ENCODE results near the gene SHANK2.

Gene SHANK2

DNA sequence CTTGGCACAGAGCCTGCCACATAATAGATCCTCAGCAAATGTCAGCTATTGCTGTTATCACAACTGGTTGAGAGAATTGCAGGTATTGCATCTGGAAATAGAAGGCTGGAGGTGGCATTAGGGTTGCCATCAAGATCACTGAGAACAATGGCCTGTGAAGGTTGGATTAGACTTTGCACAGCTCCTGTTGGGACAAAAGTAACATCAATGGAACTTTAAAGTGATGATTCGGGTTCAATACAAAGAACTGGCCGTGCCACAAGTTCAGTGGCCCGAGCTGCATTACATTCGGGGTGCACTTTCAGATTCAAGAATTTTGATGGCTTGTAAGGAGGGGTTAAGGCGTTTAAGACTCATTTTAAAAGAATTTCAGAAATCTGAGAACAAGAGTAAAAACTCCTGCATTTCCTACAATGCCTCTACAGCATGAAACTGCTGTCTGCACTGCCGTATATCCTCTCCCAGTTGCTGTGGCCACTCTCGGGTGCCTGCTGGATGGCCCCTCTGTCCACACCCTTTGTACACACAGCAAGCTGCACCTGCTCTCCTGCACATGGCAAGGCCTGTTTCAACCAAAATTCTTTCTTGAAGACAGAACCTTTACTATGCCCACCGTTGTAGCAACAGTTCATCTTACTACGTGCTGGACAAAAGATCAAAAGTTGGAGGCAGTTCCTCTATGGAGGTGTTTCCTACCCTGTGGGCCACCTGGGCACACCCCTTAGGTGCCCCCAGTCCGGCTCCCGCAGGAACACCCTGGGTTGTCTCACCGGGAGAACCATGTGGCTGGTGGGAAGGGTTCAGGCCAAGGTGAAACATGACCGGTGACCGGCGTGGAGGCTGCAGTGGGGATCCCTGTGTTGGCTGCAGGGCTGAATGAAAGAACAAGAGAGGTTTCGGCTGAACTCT, 17.5 kb upstream of the SHANK2 start:
- no peak for DNase-seq (ENCODE audit: low read depth in 2 of 2)

DNA sequence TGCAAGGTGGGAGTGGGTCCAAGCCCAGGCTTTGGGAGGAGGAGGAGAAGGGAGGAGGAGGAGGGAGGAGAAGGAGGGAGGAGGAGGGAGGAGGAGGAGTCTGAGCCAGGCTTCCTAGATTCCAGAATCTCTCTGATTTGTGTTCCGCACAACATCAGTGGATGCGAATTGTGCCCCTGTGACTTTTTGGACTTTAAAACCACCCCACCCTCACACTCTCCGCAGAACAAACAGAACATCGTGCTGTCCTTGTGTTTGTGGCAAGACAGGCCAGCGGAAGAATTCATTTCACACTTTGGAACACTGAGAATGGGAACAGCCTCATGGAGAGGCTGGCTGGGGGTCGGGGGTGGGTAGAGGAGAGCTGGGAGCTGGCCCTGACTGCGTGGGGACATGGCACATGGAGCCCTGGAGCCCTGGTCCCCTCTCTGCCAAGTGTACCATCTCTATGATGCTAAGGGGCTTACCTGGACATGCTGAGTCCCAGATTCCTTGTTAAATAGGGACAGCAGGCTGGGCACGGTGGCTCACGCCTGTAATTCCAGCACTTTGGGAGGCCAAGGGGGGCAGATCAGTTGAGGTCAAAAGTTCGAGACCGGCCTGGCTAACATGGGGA, 16.4 kb upstream of the SHANK2 start:
- no peak for DNase-seq (ENCODE audit: low read depth in 2 of 2)

DNA sequence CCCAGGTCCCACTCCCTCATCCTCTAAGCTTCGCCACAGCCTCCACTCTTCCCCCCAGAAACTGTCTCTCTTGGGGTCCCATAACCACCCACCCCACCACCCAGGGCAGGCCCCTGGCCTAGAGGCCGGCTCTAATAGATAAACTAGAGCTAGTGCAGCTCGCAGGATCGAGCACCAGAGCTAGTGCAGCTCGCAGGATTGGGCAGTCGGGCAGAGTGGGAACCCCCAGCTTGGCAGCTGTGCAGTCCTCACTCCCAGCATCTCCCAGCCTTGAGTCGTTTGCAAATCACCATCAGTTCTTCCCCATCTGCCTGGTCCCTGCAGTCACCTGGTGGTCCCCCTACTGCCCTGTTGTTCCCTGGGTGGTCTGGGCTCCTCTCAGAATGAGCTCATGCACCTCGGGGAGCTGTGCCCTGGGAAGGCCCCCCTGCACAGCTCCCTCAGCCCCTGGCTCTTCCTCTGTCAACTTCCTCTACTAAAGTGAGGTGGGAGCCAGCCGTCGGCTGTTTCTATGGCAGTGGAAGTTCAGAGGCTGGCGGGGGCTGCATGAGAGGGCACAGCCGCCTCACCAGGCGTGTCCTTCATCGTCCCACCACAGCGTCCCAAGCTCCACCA, 15.5 kb upstream of the SHANK2 start:
- no peak for DNase-seq (ENCODE audit: low read depth in 2 of 2)

DNA sequence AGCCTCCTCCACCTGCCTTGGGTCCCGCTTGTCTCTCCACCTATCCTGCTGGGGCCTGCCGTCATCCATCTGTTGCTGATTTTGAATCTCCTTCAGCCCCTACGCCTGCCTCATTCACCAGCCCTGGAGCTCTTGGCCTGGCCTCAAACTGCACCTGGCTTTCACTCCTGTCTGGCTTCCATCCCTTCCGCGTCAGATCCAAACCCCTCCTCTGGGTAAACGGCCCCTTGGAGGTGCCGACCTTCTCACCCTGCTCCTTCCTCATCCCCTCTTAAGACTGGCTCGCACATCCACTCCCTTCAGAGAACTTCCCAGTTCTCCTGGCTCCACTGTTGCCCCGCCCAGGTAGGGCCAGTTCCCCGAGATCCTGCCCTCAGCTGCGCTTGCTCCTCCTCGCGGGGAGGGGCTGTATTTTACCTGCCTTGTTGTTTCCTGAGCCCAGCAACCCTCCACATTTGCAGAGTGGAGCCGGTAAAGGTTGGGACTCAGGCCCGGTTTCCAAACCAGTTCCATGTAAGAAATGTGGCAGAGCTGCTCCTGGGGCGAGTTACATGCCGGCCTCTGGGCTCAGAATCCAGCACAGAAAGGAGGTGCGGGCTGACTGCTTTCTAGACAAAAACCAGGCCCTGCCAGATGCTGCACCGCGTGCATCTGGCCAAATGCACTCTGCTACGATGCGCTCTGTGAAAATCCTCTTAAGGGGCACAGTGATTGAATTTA, 13.9 kb upstream of the SHANK2 start:
- no peak for DNase-seq (ENCODE audit: low read depth in 2 of 2)

DNA sequence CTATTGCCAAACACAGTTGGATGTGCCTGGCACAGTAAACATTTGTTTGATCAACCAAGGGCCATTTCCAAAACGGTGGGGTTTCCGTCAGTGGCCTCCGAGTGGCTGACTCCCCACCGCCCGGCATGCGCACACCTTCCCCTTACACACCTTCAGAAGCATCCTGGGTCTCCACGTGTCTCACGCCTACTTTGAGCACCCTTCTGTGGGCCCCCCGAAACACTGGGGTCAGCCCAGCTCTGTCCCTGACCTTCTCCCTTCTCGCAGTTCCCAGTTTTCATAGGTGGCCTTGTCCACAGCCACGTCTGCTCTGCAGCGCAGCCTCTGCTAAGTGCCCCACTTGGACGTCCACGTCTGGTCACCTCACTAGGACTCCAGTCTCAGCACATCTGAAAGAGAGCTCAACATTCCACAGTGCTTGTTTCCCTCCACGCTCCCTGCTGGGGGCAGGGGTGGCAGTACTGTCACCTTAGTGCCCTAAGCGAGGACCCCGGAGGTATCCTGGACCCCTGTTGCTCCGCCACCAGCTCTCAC, 13.2 kb upstream of the SHANK2 start:
- DNase-seq (ENCODE audit: low read depth in 2 of 2): no peak

DNA sequence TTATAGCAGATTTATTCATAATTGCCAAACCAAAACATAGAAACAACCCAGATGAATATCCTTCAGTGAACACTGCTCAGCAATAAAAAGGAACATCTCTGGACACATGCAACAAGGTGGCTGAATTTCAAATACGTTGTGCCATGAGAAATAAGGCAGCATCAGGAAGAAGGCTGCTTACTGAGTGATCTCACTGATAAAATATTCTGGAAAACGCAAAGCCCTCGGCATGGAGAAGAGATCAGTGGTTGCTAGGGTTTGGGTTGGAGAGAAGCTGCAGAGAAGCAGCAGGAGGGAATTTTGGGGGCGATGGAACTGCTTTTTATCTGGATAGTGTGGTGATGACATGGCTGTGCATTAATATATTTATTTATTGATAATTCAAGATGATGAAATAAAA, 11.0 kb upstream of the SHANK2 start:
- DNase-seq (ENCODE audit: low read depth in 2 of 2): no peak

DNA sequence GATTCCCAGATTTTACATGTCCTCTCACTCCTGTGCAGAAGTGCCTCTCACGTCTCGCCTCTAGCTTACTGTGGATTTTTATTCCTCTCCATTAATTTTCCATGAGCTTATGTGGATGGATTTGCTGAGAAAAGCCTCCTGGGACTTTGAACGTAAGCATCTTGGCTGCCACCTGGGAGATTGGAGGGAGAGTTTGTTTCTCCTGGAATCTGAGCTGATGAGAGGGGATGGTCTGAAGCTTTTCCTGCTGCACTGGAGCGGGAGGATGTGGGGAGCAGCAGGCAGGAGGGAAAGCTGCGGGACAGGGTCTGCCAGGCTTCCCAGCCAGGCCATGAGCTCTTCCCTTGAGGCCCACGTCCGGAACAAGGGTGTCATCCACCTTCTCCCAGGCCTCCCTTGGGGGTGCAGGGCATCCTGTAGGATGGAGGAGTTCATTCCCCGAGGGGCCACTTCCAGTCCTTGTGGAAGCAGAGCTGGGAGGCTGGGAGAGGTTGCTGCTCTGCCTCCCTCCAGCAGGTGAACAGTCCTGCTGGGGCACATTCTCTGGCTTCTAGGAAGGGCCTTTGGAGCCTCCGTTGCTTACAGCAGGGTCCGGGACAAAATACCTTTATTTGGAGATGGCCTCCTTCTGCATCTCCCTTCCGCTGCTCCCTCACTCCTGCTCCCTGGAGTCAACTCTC, 3.6 kb upstream of the SHANK2 start:
- DNase-seq (ENCODE audit: low read depth in 2 of 2): no peak

DNA sequence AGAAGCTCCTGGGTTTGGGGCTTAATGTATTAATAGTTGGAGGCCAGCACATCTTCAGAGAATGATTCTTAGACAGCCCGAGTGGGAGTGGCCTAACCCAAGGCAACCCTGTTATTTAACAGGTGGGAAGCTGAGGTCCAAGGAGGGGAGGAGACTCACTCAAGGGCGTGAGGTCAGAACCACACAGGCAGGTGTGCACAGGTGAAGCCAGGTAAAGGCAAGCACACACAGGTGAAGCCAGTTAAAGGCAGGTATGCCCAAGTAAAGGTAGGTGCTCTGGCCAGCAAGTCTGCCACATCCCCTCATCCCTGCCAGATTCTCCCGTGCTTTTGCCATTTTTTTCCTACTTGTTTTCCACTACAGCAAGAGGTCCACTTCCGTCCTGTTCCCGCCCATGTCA, 2.9 kb upstream of the SHANK2 start:
- no peak for DNase-seq (ENCODE audit: low read depth in 2 of 2)

DNA sequence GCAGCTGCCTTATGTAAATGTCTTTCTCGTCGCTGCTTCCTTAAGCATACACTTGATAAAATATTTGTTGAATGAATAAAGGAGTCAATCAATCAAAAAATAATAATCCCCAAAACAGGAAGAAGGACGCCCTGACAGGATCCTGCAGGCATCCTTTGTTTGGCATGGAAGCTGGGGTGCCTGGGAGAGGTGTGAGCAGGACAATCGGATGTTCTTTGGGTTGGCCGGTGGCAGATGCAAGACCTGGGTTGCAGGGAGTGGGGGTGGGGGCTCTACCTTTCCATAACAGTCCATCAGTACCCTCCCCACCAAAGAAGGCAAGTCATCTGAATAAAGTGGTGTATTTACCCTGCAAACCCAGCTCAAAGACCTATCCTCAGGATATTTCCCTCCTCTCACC, 1.4 kb upstream of the SHANK2 start:
- DNase-seq (ENCODE audit: low read depth in 2 of 2): no peak

DNA sequence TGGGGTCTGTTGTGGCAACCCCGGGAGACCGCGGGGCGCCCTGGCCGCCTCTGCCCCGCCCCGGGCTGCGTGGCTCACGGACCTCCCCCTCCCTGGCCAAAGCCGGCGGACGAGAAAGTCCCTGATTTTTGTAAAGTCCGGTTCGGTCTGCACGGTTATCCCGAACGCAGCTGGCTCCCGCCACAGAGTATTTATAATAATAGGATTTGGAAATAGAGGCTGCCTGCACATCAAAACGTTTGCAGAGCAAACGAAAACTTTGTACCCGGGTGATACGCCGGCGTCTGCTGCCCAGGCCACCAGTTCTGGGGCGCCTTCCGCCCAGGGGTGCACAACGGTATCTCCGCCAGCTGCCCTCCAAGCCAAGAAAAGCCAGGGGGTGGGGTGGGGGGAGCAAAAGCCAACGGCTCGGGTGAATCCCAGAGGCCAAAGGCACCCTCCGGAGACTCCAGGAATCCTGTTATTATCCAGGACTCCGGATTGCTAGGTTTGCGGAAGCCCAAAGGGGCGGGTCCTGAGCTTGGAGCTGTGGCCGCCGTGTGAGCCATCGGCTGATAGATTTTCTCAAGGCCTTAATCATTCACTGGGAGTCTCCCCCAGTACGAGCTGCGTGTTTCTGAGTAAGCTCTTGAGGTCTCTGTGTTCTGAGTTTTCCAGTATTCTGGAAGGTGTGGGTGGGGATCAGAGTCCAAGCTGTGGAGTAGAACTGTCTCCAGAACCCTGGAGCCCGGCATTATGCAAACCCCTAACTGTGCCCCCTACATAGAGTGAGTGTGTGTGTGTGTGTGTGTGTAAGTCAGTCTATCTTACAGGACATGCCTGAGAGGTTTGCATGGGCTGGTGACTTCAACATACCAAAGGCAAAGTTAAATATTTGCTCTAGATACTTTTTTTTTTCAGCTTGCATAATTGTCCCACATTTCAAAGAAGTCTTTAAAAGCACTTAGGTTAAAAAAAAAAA, 673 bp upstream of the SHANK2 start:
- no peak for DNase-seq (ENCODE audit: low read depth in 2 of 2)

DNA sequence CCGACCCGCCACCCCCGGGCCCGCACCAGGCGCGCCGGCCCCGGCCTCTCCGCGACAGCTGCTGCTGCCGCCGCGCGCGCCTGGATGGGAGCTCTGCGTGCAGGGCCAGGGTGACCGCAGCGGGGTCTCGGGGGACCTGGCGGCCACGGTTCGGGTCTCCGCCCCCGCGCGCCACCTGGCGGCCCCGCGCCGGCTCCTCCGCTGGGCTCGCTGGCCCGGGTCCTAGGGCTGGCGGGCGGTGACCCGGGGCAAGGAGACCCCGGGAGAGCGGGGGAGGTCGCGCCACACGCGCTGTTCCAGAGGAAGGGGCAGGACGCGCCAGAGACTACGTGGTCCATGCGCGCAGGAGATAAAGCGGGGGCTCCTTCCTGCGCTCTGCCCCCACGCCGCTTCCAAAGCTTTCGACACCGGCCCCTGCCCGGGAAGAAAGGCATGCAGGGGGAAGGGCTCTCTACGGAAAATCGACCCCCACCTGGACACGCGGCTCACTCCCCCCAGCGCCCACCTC, 562 bp downstream of the SHANK2 start:
- no peak for DNase-seq (ENCODE audit: low read depth in 2 of 2)

DNA sequence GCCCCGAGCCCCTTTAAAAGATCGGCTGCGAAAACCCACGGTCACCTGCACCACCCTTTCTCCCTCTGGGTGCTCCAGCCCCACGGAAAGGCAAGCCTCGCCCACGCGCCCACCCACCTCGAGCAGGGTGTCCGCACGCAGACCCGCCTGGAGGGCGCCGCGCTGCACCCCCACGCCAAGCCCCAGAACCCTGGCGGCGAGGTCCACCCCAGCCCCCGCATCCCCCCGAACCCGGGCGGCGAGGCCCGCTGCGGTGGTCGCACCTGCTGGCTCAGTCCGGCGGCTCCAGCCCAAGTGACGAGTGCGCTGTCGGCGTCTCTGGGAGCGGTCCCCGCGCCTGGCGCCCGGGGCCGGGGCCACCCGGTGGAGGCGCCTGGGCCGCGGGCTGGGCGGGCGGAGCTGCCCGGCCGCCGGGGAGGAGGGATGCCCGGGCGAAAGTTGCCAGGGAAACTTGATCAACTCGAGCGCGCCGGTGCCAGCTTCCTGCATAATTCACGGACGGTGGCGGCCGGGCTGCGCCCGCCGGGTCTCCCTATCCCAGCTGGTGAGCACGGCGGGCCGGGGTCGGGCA, 1.1 kb downstream of the SHANK2 start:
- no peak for DNase-seq (ENCODE audit: low read depth in 2 of 2)

DNA sequence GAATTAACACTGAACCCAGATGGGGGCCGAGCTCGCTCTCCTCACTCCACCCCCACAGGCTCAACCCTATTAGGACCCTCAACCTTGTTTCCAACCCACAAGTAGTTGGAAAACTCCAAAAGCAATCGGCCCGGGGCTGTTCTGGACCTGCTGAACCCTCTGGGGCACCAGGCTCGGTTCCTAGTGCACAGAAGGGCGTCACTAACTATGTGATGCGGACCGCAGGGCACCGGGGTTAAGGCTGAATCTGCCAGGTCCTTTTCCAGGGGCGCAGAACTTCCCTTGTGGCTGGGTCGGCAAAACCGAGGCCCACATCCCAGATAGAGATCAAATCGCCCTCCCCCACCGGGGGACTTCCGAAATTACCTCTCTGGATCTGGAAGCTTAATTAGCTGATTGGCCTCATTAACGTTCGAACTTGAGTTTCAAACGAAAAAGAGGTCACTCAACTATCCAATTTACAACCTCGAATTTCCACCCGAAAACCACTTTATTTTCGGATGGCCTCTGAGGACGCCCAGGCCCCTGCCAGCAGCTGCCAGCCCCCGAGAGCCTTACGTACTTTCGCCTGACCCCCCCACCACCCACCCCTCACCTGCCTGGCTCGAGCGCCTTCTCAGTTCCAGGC, 1.7 kb downstream of the SHANK2 start:
- DNase-seq (ENCODE audit: low read depth in 2 of 2): no peak

DNA sequence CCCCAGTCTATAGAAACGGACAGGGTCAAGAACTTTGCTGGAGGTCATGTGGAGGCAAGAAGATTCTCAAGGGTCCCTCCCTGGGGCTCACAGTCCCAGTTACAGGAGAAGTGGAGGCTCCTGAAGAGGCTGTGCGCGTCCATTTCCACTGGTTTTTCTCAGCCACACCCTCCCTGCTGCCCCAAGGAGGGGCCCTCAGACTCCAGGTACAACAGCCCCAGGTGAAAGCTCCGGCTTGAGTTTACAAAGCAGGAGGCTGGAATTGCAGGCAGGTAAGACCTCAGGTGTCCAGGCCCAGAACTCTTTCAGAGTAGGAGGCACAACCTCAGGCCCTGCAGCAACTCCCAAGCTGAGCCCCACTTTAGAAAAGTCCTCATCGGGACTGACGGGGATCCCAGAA, 3.1 kb downstream of the SHANK2 start:
- DNase-seq (ENCODE audit: low read depth in 2 of 2): no peak

DNA sequence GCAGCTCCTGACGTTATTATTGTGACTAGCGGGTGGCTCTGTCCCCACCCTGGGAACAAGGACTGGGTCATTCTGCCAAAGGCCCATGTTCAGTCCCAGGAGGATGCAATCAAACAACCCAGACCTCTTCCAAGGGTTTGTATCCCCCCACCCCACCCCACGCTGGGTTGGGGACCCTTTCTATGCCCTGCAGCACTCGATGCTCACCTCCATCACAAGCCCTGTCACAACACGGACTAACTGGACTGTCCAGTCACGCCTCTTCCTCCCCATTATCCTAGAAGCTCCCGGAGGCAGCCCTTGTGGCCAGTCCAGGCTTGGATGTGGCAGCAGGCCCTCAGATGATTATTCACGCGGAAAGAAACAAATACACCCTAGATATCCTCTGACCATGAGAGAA, 3.7 kb downstream of the SHANK2 start:
- no peak for DNase-seq (ENCODE audit: low read depth in 2 of 2)

DNA sequence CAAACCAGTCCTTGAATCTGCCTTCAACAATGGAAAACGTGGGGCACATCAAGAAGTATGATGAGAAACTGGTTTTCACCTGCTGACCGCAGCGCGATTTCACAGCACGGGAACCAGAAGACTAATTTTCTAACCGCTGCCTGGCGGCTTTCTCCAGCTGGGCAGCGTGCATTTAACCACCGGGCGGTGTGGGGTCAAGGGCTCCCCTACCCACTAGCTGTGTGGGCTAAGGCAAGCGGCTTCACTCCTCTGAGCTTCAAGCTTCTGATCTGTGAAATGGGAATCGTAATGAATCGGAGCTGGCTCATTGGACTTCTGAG, 4.2 kb downstream of the SHANK2 start:
- no peak for DNase-seq (ENCODE audit: low read depth in 2 of 2)

DNA sequence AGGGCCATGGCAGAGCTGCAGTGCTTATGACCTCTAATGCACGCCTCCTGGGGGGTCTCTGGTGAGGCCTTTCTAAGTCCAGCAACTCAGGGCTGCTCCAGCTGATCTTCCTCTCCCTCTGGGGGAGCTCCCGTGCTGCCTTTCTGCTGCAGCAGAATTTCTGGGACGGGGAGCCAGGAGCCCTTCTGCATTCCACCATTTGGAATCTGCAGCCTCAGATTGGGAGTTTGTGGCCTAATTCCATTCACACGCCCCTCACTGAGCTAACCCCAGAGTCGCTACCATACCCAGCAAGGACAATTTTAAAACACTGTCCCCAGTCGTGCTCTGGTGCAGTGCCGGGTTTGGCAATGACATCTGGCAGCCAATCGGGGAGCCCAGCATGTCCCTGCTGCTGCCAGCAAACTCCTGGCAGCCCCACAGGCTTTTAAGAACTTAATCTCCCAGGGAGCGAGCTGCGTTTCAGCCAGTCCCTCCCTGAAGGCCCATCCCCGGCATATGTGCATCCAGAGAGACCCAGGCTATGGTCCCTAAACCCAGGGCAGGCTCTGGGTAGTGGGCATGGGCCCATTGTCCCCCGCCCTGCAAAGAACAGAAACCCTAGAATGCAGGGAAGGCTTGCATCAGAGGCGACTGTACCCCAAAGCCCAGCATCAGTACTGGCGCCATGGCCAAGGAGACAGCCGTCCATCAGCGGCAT, 4.7 kb downstream of the SHANK2 start:
- DNase-seq (ENCODE audit: low read depth in 2 of 2): no peak

DNA sequence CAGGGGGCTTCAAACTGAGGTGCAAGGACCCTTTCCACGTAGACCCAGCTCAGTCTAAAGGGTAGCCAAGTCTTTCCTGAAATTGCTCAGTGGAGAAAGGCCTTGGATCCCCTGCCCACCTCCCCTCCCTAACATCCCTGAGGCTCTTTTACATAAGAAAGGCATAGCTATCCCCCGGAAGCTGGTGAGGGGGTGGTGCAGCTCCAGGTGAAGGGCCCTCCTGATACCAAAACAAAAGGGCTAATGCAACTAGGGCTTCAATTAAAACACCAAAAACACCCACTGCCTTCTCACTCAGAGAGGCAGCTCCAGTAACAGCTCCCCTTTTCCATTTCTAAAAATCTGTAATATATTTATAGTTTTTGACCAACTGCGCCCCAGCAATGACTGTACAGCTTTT, 5.8 kb downstream of the SHANK2 start:
- DNase-seq (ENCODE audit: low read depth in 2 of 2): no peak

All from stimulated activated CD4-positive, alpha-beta T cell treated with anti-CD3 and anti-CD28 coated beads, Interleukin-1b, Interleukin-23, amount 100 ng/mL, for 1 hour (primary cell).